Measurements from ENCODE around the gene PRSS2.
"Not testable (repeated sequence)": the region's sequence is repeated elsewhere in the genome, so short reads cannot be mapped to it uniquely, and the experiment has no call there.

The PRSS2 gene

DNA sequence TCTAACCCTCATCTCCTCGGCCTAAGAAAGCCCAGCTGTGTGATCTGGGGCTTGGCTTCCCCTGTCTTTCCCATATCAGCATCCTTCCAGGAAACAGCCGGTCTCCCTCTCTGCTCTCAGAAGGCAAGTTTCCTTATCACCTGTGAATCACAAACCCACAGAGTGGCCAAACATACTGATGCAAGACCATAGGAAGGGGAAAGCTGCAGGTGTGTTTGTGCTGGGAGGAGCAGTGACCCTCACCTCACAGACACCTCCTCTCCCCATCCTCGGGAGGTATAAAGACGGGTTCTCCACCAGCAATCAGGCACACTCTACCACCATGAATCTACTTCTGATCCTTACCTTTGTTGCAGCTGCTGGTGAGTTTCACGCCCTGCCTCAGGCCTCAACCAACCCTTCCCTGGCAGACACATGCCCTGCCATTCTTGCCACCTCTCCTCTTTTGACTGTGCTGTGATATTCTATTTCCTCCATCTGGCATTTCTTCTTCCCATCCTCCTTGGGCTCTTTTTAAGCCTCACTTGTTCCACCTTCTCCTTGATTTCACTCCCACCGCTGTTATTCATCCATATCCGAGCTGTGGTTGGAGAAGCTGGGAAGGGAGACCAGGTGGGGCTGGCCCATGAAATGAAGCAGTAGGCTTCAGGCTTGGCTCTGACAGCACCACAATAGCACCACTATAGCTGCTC lies at the start of gene PRSS2:
Gene PRSS2 (plus strand): TSS at position 310 of the 692 bp plus-strand sequence. CDS start 13 bp downstream, at position 323.
- no peak for DNase-seq

DNA sequence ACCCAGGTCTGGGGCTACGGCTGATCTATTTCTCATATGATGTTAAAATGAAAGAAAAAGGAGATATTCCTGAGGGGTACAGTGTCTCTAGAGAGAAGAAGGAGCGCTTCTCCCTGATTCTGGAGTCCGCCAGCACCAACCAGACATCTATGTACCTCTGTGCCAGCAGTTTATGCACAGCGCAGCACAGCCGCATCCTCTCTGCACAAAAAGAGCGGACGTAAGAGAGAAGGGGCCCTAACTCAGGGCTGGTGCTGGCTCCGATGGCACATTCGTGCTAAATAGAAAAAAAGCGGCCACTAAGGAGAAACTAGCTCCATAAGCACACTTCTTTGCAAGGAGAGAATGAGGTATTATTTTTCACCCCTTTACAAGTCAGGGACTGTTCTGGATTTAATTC lies 49.8 kb upstream of the PRSS2 start:
- DNase-seq = no peak

DNA sequence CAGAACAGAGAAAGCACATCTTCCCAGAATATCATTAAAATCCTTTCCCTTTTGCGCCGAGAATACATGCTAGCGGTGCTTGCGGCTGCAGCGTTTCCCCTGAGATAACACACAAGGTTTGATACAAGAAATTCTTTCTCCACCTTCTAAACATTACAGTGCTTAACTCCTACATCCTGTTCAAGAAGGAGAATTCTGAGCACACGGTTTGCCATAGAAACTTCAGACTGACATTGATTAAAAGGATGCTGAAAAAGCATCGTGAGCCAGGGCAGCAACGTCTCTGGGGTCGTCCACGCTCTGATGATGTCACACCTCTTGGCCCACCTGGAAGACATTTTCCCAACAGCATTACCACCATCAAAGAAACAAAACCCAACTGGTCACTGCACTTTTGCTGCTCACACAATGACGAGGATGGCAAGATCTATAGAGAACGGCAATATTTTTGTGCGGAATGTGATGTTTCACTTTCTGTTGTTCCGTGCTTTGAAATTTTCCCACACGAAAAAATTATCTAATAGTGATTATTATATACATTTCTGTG lies 48.4 kb upstream of the PRSS2 start:
- no peak for DNase-seq

DNA sequence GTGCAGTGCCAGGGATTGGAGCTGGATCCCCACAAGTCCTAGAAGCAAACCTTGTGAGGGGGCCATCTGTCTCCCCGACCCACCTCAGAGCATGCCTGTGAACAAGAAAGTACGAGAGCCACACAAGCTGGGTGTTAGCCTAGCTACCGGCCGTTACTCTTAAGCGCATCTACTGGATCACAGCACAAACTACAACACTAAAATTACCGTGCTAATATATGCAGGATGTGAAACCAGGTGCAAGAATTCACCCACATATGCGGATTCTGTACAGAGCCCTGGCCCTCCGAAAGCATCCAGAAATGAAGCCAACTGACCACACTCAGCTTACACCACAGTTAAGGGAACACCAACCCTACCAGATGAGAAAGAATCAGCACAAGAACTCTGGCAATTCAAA lies 37.5 kb upstream of the PRSS2 start:
- no peak for DNase-seq

DNA sequence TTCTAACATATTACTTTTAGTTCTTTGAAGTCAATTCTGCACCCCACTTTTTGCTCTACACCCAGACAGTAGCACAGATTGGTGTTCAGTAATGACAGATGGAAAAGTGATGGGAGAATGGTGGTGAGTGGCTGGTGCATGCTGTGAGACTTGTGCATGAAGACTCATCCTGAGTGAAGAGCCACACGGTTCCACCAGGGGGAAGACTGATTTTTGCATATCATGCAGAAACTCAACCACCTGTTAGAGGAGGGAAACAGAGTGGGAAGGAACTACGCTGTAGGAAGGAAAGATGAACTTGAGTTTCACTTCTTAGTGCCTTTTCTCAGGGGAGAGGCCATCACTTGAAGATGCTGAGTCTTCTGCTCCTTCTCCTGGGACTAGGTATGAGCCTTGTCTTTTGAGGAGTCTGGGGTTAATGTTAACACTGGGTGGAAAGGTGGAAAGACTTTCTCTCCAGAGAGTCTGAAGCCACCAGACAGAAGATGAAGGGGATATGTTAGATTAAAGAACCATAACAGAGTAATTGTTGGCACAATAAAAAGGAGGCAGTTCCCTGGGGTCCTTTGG lies 30.8 kb upstream of the PRSS2 start:
- no peak for DNase-seq

DNA sequence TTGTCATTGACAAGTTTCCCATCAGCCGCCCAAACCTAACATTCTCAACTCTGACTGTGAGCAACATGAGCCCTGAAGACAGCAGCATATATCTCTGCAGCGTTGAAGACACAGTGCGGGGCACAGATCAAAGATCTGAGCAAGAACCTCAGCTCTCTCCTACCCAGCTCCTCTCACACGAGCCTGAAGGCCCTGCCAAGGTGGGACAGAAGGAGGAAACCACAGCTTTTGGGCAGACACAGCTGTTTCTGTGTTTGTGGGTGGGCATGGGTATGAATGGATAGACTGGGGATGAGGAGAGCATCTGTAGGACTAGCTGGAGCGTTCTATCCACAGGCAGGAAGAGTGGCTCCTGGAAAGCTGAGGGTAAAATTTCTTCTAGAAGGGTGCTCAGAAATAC lies 30.0 kb upstream of the PRSS2 start:
- DNase-seq = no peak

DNA sequence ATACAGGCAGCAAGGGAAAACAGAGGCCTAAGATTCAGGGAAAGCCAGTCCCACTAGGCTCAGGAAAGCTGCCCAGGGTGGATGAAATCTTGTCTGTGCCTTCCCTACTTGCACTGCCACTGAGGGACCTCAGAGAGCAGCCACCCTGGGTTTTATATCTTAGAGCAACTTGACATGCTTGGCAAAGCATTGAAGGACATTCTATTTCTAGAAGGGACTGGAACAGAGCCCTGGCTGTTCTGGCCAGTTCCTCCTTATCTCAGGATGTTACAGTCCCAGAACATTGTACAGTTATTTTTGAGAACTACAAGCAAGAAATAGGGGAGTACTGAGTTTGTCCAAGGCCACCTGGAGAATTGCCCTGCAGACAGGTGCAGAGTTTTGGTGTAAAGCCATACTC lies 28.8 kb upstream of the PRSS2 start:
- DNase-seq = not testable (repeated sequence)

DNA sequence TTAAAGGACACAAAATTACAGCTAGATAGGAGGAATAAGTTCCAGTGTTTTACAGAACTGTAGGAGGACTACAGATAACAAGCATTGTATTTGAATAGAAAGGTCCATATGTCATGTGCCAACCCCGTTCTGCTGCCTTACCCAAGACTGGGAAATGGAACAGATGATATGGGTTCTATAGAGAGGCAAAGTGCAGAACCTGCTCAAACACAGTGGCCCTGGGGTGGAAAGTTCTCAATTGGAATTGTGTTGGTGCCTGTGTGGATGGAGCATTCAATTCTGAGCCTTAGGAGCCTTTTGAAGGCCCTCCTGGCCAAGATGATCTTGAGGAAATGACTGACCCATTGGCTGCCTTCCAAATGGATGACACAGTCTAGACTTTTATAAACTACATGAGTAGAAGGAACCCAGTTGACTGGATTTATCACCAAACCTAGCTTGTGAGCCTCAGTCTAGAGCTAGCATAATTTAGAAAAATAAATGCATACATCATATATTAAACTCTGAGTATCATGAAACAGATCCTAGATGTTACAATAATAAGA lies 25.6 kb upstream of the PRSS2 start:
- no peak for DNase-seq

DNA sequence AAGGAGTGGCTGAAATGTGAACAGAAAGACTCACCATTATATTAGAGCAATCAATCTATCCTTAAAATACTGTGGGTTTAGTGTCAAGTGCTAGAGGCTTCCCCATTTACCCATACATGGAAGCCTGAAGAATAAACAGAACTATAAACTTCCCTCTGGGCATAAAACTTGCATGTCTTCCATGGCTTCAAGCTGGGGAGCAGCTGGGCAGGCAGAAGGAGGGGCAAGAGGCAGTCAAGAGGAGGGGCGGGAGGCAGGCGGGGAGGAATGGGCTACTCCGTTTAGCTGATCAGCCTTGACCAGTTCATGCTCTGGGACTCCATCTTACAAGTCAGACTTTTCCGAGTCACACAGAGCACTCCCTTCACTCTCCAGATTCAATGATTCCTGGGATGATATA lies 25.0 kb upstream of the PRSS2 start:
- DNase-seq = no peak

DNA sequence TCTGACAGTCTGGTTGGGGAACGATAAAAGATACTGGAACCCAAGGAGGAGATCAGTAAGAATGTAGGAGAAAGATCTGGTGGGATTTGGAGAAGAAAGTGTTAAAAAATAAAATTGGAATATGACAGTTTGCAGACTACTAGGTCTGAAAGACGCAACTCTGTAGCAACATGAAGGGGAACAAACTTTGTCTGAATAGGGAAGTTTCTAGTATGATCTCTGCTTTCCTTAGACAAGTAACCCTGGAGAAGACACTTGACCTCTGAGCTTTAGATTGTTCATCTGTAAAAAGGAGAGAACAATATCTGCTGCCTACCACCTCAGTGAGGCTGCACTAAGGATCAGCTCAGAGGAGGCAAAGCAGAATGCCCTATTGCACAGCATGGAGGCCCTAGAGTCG lies 24.5 kb upstream of the PRSS2 start:
- no peak for DNase-seq

DNA sequence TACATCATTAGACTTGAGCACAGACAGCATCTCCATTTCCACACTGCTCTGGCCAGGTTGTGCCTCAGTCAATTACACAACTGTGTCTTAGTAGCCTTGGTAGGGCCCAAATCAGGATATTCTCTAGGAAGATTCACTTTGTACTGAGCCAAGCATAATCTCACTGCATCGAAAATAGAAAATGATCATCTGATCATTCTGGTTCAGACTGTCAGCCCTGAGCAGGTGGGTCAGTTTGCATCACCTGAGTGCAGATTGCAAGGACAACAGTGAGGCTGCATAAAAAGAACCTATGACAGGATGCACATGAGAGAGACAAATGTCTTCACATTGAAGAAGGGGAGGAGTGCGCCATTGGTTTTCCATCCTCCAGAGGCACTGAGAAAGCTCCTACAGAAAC lies 22.4 kb upstream of the PRSS2 start:
- DNase-seq = not testable (repeated sequence)

DNA sequence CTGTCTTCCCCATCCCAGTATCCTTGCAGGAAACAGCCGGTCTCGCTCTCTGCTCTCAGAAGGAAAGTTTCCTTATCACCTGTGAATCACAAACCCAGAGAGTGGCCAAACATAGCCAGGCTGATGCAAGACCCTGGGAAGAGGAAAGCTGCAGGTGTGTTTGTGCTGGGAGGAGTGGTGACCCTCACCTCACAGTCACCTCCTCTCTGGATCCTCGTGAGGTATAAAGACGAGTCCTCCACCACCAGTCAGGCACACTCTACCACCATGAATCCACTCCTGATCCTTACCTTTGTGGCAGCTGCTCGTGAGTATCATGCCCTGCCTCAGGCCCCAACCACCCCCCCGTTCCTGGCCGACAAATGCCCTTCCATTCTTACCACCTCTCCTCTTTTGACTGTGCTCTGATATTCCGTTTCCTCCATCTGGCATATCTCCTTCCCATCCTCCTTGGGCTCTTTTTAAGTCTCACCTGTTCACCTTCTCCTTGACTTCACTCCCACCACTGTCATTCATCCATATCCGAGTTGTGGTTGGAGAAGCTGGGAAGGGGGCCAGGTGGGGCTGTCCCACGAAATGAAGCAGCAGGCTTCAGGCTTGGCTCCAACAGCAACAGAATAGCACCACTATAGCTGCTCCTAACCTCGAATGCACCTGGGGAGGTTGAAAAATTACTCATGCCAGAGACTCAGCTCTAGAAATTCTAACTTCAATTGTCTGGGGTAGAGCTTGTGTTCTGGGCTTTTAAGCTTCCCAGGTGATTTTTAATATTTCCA lies 21.4 kb upstream of the PRSS2 start, which contains the start of gene PRSS1:
Gene PRSS1 (plus strand): TSS at position 255 of the 776 bp plus-strand sequence. CDS start 13 bp downstream, at position 268.
- no peak for DNase-seq

DNA sequence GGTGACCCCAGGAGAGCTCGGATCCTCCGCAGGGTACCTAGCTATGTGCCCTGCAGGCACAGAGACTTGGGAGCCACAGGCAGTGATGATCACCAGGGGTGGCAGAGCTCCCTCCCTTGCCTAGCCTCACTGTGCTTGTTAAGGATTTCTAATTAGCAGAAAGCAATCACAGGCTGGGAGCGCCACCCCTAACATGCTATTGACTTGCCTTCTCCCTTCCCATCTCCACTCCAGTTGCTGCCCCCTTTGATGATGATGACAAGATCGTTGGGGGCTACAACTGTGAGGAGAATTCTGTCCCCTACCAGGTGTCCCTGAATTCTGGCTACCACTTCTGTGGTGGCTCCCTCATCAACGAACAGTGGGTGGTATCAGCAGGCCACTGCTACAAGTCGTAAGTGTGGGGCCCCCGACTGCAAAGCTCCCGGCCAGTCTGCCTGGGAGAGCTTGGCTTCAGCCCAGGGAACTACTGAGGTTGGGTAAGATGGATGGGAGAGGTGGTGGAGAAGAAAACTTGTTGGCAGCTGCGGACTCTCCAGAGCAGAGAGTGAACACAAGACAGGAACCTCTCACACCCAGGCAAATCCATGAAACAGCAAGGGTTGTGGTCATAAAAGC lies 20.3 kb upstream of the PRSS2 start:
- no peak for DNase-seq

DNA sequence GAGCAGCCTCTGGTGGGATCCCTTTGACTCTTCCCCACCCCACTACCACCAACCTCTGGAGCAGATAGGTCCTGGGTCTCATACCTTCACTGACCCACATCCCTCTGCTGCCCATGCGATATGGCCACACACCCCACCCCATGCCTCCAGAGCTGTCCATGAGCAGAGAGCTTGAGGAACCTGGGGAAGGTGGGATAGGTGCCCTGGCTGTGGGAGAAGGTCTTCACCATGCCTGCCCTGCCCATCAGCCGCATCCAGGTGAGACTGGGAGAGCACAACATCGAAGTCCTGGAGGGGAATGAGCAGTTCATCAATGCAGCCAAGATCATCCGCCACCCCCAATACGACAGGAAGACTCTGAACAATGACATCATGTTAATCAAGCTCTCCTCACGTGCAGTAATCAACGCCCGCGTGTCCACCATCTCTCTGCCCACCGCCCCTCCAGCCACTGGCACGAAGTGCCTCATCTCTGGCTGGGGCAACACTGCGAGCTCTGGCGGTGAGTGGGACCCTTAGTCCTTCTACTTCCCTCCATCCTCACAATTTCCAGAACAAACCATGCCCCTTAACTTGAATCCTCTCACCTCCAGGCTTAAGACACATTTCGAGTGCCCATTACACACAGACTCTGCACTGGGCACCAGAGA lies 19.1 kb upstream of the PRSS2 start:
- DNase-seq = not testable (repeated sequence)

DNA sequence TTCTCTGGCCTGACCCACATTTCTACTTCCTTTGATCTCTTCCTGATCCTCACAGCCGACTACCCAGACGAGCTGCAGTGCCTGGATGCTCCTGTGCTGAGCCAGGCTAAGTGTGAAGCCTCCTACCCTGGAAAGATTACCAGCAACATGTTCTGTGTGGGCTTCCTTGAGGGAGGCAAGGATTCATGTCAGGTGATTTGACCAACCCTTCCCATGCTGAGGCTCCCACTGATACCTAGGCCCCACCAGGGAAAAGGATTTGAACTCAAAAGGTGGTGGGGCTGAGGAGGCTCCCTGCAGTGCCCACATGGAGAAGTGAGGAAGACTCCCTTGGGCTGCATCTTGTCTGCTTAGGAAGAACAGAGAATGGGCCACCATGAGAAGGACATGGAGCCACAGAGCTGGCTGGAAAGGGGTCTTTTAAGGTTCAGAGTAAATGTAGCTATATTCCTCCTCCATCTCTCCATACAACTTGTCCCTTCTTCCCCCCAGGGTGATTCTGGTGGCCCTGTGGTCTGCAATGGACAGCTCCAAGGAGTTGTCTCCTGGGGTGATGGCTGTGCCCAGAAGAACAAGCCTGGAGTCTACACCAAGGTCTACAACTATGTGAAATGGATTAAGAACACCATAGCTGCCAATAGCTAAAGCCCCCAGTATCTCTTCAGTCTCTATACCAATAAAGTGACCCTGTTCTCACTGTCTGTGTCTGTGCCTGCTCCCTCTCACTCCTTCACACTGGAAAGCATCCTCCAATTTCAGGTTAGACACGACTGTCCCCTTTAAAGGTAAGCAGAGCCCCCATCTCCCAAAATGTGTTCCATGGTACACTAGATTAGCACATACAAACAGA lies 18.2 kb upstream of the PRSS2 start:
- no peak for DNase-seq

DNA sequence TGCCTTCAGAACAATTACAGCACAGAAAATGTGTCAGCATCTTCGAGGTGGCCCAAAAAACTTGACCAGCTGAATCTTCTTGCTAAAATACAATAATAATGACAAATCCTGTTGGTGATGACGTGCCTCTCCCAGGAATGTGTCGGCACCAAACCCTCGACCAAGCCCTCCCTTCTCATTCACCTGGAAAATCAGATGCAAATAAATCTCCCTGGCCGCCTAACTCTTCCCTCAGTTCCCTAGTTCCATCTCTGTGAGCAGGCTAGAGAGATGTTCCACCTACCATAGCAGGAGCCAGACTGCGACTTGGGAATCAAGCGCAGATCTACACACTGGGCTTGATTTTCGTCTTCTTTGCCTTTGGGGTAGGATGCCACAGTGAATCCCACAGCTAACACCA lies 17.4 kb upstream of the PRSS2 start:
- DNase-seq = no peak

DNA sequence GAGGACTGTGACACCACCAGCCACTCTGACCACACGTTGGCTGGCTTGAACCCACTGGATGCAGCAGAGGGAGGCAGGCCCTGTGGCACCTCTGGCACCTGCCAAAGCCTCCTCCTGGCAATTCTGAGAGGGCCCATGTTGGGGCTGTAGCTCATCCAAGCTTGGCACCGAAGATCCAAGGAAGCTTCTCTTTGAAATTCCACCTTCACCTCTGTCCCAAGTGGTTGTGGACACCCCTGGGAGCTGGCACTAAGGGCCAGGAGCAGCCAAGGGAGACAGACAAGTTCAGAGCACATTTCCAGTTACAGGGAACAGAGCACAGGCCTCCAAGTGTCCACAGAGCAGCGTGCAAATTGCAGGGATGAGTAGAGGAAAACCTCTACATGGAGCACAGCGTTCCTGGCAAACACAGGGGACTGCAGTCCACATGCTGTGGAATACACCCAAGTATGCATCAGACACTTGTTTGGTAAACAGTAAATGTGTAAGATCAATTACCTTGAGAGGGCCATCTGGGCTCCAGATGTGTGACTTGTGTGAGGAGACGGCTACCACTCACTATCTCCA lies 16.8 kb upstream of the PRSS2 start:
- DNase-seq = not testable (repeated sequence)

DNA sequence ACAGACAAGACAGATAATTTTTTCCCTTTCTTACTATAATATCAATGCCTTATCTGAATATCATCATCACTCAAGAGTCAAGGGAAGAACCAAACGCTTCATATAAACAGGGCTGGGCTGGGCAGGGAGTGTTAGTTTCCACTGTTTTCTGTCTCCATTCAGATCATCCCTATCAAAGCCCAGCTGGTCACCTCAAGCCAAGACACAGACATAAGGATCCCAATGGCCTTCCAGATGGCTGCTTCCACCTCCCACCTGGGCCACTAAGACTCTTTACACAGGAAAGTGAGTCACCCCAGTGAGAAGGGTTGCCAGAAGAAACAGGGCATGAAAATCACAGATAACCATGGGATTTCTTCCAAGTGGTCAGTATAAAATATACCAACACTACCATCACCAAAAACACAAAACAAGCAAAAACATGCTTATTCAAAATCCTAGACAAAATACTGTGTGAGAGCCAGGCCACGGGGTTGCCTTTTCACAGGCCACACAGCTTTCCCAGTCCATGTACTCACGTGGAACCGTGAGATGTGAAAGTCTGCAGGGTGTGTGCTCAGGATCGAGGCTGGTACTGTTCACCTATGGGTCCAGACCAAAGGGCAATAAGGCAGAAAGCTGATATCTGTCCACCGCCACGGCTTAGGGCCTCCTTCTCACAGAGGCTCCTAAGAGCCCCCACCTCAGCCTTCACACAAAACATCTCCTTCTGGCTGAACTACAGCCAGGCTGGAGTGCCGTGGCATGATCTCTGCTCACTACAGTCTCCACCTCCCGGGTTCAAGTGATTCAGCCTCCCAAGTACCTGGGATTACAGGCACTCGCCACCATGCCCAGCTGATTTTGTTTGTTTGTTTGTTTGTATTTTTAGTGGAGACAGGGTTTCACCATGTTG lies 15.8 kb upstream of the PRSS2 start:
- no peak for DNase-seq

DNA sequence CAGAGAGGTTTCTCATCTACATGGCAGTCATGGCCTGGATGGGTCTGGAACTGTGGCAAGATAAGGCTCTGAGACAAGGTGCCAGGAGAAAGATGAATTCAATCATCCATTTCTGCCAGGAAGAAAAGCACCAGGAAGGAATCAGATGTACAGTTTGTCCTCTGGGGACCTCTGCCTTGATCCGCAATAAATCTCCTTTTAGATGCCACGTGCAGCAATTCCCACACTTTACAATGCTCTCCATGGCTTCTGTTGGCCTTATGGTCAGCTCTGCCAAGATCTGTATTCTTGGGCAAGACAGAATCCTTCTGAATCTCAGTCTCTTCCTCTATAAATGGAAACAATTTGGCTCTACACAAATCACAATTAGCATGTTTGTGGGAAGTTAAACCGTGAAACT lies 12.5 kb upstream of the PRSS2 start:
- not testable (repeated sequence) for DNase-seq

DNA sequence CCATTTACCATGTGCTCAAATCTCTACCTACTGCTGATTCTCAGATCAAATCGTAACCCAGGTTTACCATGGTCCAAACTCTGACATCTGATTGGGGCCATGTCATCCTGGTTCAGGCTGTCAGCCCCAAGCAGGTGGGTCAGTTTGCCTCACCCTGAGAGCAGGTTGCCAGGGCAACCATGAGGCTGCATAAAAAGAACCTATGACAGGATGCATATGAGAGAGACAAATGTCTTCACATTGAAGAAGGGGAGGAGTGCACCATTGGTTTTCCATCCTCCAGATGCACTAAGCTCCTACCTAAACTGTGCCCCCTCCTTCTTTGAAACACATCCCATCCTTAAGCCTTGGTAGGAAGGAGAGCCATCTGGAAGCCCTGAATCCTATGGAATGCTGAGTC lies 11.3 kb upstream of the PRSS2 start:
- DNase-seq = no peak

Data from stimulated activated CD4-positive, alpha-beta T cell treated with anti-CD3 and anti-CD28 coated beads, Interleukin-4, amount 100 ng/mL, for 24 hours (primary cell).